ENCODE measurements around the gene LZTFL1. TPM values are rescaled to one million over a fixed set of nuclear protein-coding genes. Genes with fewer than 3 reads are reported as not detected.
A peak's percentile ranks its signal among the peaks of the same experiment; 100 is the strongest.

LZTFL1 gene, protein sequence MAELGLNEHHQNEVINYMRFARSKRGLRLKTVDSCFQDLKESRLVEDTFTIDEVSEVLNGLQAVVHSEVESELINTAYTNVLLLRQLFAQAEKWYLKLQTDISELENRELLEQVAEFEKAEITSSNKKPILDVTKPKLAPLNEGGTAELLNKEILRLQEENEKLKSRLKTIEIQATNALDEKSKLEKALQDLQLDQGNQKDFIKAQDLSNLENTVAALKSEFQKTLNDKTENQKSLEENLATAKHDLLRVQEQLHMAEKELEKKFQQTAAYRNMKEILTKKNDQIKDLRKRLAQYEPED
- 10 to 100 TPM in 3 of 5 donors, 1 to 10 TPM in 2; 3.8 to 62.4 (median 25.0) TPM for total RNA-seq
- 1 to 10 TPM; 5.3 to 8.6 (median 6.0) TPM for polyA plus RNA-seq
- long read RNA-seq, donor 1 = 0 reads
- long read RNA-seq, donor 2, full-length matches to known transcripts = 3 of 3 reads
- long read RNA-seq, donor 2, partial matches to known transcripts = 0 of 3 reads
- long read RNA-seq, donor 2, other reads (novel, unspliced or antisense) = 0 of 3 reads
- long read RNA-seq, donor 3, full-length matches to known transcripts = 2 of 2 reads
- long read RNA-seq, donor 3, partial matches to known transcripts = 0 of 2 reads
- long read RNA-seq, donor 3, other reads (novel, unspliced or antisense) = 0 of 2 reads
- long read RNA-seq, donor 4 = 0 reads
- long read RNA-seq, donor 5, full-length matches to known transcripts = 3 of 3 reads
- long read RNA-seq, donor 5, partial matches to known transcripts = 0 of 3 reads
- long read RNA-seq, donor 5, other reads (novel, unspliced or antisense) = 0 of 3 reads
- long read RNA-seq, donor 6 = 0 reads
- long read RNA-seq, donor 7, full-length matches to known transcripts = 3 of 3 reads
- long read RNA-seq, donor 7, partial matches to known transcripts = 0 of 3 reads
- long read RNA-seq, donor 7, other reads (novel, unspliced or antisense) = 0 of 3 reads
- long read RNA-seq, donor 8, full-length matches to known transcripts = 1 of 1 reads
- long read RNA-seq, donor 8, partial matches to known transcripts = 0 of 1 reads
- long read RNA-seq, donor 8, other reads (novel, unspliced or antisense) = 0 of 1 reads
- long read RNA-seq, donor 9, full-length matches to known transcripts = 3 of 3 reads
- long read RNA-seq, donor 9, partial matches to known transcripts = 0 of 3 reads
- long read RNA-seq, donor 9, other reads (novel, unspliced or antisense) = 0 of 3 reads
- long read RNA-seq, donor 10, full-length matches to known transcripts = 3 of 3 reads
- long read RNA-seq, donor 10, partial matches to known transcripts = 0 of 3 reads
- long read RNA-seq, donor 10, other reads (novel, unspliced or antisense) = 0 of 3 reads

GRCh38 chr3:45841757-45842491, at the start of gene LZTFL1:
LZTFL1 (minus strand) TSS chr3:45842119; CDS start chr3:45841991, 128 bp downstream.
- Histone ChIP-seq H3K4me3 (peak within 1 kb of the TSS; percentile 87 to 98 (median 92)), H3K27ac (peak within 1 kb of the TSS in 4 of 5 donors; percentile 35 to 76 (median 61)), H3K4me1 (peaks cover 8 to 25% (median 17%) of the 10 kb centered on the region in 4 donors), H3K27me3 (no peaks in the 10 kb centered on the region), H3K9me3 (no peaks in the 10 kb centered on the region), H3K36me3 (peaks cover 0 to 10% (median 2%) of the 10 kb centered on the region in 4 donors)
- WGBS, 5 donors = 3 to 5% (median 3%) methylated on average over 29 to 49 of the region's 49 CpGs
- TF ChIP-seq POLR2AphosphoS5 (IDR thresholded peaks at IDR 0.05) (peak; percentile 39 to 89 (median 48)), CTCF (IDR thresholded peaks at IDR 0.05) (no peak)
- DNase-seq = peak; percentile 93 to 99
- intact Hi-C loops (cut with DNase I; ENCODE audit: low total_unique reads) = no loop called here

DNA sequence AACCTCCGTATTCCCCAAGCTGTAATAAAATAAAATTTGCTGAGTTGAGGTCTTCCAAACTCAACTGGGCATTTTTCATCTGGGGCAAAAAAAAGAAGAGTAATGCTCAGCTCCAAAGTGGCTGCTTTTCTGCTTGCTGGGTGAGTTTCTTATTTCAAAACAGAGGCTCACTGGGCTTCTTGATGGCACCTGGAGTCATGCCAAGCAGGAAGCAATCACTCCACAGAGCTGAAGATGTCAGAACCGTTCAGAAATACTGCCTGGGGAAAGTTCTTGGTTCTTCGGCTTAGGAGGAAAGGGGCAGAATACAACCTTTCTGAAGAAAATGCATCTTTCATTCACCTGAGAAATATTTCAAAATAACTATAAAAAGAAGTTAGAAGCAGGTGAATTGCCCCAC, 48.5 kb upstream of the LZTFL1 start:
- 36 to 48% (median 44%) methylated on average over 3 of the region's 3 CpGs for WGBS, 5 donors
- H3K36me3 ChIP-seq = no peaks in the 10 kb centered on the region

DNA sequence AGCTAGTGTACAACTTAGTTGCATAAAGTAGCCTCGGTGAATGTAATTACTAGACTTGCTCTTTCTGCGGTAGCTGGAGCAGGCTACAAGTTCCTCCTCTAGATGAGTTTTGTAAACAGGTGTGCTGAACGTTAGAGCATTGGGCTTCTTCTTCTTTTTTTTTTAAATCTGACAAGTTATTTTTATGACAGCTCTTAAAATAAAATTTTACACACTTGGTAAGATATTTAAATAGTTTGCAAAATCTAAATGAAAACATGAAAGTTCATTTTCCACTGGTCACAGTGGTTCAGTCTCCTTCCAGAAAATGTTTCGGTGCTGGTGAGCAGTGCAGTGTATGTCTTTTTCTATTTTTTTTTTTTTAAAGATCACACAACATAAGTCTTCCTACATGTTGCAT, 47.4 kb upstream of the LZTFL1 start:
- intact Hi-C loops (cut with DNase I; ENCODE audit: low total_unique reads) = no loop called here
- Histone ChIP-seq H3K4me3 (no peak overlapping the region), H3K36me3 (no peaks in the 10 kb centered on the region), H3K4me1 (no peaks in the 10 kb centered on the region), H3K27me3 (no peaks in the 10 kb centered on the region), H3K9me3 (no peaks in the 10 kb centered on the region), H3K27ac (no peak overlapping the region)
- WGBS, 5 donors = 72 to 82% (median 76%) methylated on average over 4 of the region's 4 CpGs
- TF ChIP-seq CTCF (IDR thresholded peaks at IDR 0.05) = no peak
- no peak for TF ChIP-seq POLR2AphosphoS5 (IDR thresholded peaks at IDR 0.05)
- no peak for TF ChIP-seq POLR2A (IDR thresholded peaks at IDR 0.05)
- no peak for DNase-seq

More for the DNA sequence above, 48.5 kb upstream of the LZTFL1 start:
- peak in 1 of 2 donors; percentile 66 for DNase-seq
- Histone ChIP-seq H3K27ac (no peak overlapping the region), H3K27me3 (no peaks in the 10 kb centered on the region), H3K4me1 (no peaks in the 10 kb centered on the region), H3K4me3 (no peak overlapping the region), H3K9me3 (no peaks in the 10 kb centered on the region)
- TF ChIP-seq CTCF (IDR thresholded peaks at IDR 0.05) (no peak), EP300 (IDR thresholded peaks at IDR 0.05) (no peak), POLR2AphosphoS5 (IDR thresholded peaks at IDR 0.05) (no peak), POLR2A (IDR thresholded peaks at IDR 0.05) (no peak)
- intact Hi-C loops (cut with DNase I; ENCODE audit: low total_unique reads) = no loop called here
